Lower leg skin (tissue), 4 donors: ENCODE measurements around the gene REXO1. TPM values are rescaled to one million over a fixed set of nuclear protein-coding genes. Genes with fewer than 3 reads are reported as not detected.
"Not testable (repeated sequence)": the region's sequence is repeated elsewhere in the genome, so short reads cannot be mapped to it uniquely, and the experiment has no call there.

Experiments
- DNase-seq, 2 donors: peaks; one replicate each; pipeline ENCODE4 v3.0.0-alpha.2; 2019; ENCODE audit warnings: low spot score in 2 of 2
- H3K4me3 ChIP-seq: fragments of 200-600 bp; sonication (generic); 2 replicates; pipeline ENCODE4 v1.5.1; 2017; ENCODE audit warnings: mild to moderate bottlenecking, low read depth; ENCODE audit not compliant: poor library complexity, severe bottlenecking
- POLR2A ChIP-seq, 2 donors: fragments of 450-650 bp; IDR thresholded peaks; one replicate each; pipeline ENCODE4 v1.6.1; 2016 to 2017; ENCODE audit warnings: antibody characterized with exemption in 2 of 2, mild to moderate bottlenecking in 1 of 2, moderate library complexity in 1 of 2
- WGBS, 2 donors: methylation state at CpG; one replicate each; pipeline ENCODE4 v1.1.5; 2018; 5-methylcytosine and 5-hydroxymethylcytosine counted together
- intact Hi-C: fragments of 100-400 bp; cut with DNase I; formaldehyde crosslinking; loops from one replicate; pipeline ENCODE4 v1.15.0; 2023; ENCODE audit warnings: low total_unique reads
- total RNA-seq, 4 donors: library from RNA; depleted of rRNA; stranded (reverse); fragments of >200 nt; gene quantifications; one replicate each; pipeline ENCODE4 v1.1.0, GENCODE V29; 2016
- TF ChIP-seq, protein P1 (sequence below), 3 donors: fragments of 450-650 bp; IDR thresholded peaks; one replicate each; pipeline ENCODE4 v1.5.1; 2016; ENCODE audit warnings: antibody characterized with exemption in 3 of 3, mild to moderate bottlenecking in 3 of 3, moderate library complexity in 2 of 3

The REXO1 gene
- total RNA-seq, 4 donors from 2014 or later = 32.9 to 51.1 (median 41.2) TPM

DNA sequence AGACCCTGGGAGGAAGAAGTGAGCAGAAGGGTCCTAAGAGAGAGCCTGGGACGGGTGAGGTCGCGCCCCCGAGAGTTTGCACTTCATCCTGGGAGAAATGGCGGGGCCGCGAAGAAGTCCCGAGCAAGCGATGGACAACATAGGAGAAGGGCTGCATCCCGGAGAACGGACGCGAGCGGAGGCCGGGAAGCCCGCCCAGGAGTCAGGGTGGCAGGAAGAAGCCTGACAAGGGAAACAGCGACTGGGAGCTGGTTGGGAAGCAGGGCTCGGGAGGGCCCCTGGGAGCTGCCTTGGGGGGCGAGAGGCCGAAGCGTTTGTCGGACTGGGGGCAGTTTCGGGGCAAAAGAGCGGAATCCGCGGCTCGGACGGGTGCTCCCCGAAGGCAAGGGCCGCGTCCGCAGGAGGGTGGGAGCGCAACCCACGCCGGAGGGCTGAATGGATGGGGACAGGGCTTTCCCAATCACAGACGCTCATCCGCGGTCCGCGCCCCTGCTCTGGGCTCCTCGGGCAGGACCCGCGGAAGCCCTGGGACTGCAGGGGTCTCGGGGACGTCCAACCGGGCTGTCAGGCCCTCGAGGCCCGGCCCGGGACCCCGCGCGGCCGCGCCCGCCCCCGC is 36.5 kb upstream of the REXO1 start:
- 0 to 1% methylated on average over 32 to 49 of the region's 56 CpGs for WGBS, 2 donors
- no peak for TF ChIP-seq POLR2A (IDR thresholded peaks at IDR 0.05)
- TF ChIP-seq, protein P1, sequence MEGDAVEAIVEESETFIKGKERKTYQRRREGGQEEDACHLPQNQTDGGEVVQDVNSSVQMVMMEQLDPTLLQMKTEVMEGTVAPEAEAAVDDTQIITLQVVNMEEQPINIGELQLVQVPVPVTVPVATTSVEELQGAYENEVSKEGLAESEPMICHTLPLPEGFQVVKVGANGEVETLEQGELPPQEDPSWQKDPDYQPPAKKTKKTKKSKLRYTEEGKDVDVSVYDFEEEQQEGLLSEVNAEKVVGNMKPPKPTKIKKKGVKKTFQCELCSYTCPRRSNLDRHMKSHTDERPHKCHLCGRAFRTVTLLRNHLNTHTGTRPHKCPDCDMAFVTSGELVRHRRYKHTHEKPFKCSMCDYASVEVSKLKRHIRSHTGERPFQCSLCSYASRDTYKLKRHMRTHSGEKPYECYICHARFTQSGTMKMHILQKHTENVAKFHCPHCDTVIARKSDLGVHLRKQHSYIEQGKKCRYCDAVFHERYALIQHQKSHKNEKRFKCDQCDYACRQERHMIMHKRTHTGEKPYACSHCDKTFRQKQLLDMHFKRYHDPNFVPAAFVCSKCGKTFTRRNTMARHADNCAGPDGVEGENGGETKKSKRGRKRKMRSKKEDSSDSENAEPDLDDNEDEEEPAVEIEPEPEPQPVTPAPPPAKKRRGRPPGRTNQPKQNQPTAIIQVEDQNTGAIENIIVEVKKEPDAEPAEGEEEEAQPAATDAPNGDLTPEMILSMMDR (IDR thresholded peaks at IDR 0.05) = no peak
- intact Hi-C loops = no loop called here
- H3K4me3 ChIP-seq = peak overlapping the region; percentile 84
- DNase-seq = no peak

DNA sequence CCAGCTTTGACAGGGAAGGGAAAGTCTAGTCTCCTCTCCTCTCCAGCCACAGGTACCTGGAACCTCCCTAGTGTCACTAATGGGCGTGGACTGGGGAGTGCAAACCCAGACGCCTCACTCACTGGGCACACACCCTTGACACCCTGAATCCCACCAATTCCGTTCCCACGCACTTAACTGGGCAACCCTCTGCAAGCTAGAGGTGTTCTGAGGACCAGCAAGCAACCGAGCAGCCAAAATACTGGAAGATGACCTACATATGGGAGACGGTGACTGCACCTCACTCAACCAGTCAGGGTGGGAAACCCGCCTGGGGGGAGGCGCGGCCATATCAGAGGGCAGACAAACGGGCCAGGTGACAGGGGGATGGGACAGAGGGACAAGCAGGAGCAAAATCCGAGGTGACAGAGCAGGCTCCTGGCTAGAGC is 36.0 kb upstream of the REXO1 start:
- peak overlapping the region; percentile 84 for H3K4me3 ChIP-seq
- TF ChIP-seq, protein P1 (IDR thresholded peaks at IDR 0.05) = no peak
- no peak for TF ChIP-seq POLR2A (IDR thresholded peaks at IDR 0.05)
- intact Hi-C loops = no loop called here
- no peak for DNase-seq
- WGBS, 2 donors = 1 to 4% methylated on average over 11 of the region's 11 CpGs

- DNase-seq = no peak
- no peak for TF ChIP-seq POLR2A (IDR thresholded peaks at IDR 0.05)
- TF ChIP-seq, protein P1 (IDR thresholded peaks at IDR 0.05) = no peak
- WGBS, 2 donors = 17 to 26% methylated on average over 8 of the region's 8 CpGs
- peak overlapping the region; percentile 84 for H3K4me3 ChIP-seq
- intact Hi-C loops = no loop called here
These were observed 35.5 kb upstream of the REXO1 start for GRCh38 chr19:1883784-1884183.

DNA sequence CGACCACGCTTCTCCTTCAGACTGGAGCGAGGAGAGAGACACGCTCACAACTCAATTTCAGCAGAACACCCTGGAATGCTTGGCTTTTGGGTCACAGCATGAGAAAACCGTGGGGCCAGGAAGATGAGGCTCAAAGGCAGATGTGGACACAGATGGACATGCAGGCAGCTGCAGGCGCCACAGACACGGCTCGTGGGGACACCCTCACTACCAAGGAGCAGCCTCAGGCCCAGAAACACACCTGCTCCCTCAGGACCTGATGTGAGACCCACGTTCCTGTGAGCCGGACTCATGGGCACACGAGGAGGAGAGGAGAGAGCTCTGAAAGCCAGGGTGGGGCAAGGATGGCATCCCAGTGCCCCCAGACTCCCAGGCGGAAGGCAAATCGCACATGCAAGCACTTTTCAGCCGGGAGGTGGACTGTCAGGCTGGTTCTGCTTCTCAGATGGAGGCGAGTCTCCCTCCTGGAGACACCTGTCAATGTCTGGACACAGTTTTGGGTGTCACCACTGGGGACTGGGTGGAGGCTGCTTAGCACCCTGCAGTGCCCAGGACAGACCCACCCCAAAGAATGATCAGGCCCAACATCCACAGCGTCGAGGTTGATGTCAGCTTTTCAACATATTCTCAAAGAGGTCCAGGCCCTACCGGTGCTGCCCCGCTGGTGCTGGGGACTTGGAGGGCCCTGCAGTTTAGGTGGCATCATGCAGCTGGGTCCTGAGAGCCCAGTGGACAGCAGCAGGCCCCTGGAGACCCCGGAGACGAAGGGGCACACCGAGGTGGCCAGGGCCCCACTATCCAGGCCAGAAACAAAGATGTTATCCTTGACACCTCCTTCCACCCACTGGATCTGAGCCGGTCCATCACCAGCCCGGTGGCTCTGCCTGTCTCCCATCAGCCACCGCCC is 34.8 kb upstream of the REXO1 start:
- WGBS, 2 donors = 52 to 57% methylated on average over 23 of the region's 25 CpGs
- intact Hi-C loops = no loop called here
- no peak for TF ChIP-seq POLR2A (IDR thresholded peaks at IDR 0.05)
- TF ChIP-seq, protein P1 (IDR thresholded peaks at IDR 0.05) = no peak
- DNase-seq = no peak
- no peak overlapping the region for H3K4me3 ChIP-seq

GRCh38 chr19:1882089-1882785 is 34.0 kb upstream of the REXO1 start:
- DNase-seq = no peak
- intact Hi-C loops = no loop called here
- 71% methylated on average over 24 to 27 of the region's 31 CpGs for WGBS, 2 donors

GRCh38 chr19:1881393-1882088 is 33.3 kb upstream of the REXO1 start:
- not testable (repeated sequence) for H3K4me3 ChIP-seq, DNase-seq
- 48 to 69% methylated on average over 6 to 27 of the region's 44 CpGs for WGBS, 2 donors

More at GRCh38 chr19:1882089-1882785, 34.0 kb upstream of the REXO1 start:
- TF ChIP-seq, protein P1 (IDR thresholded peaks at IDR 0.05) = no peak
- no peak for TF ChIP-seq POLR2A (IDR thresholded peaks at IDR 0.05)
- no peak overlapping the region for H3K4me3 ChIP-seq

More at GRCh38 chr19:1881393-1882088, 33.3 kb upstream of the REXO1 start:
- intact Hi-C loops = not testable (repeated sequence)
